GM10266 (cell line): Measurements from ENCODE around the gene TBC1D5.

Experiments
- DNase-seq: peaks from one replicate; pipeline ENCODE4 v3.0.0; 2012; ENCODE audit errors: extremely low spot score
- CTCF ChIP-seq: IDR thresholded peaks from 2 replicates; pipeline ENCODE4 v1.5.1; 2012; ENCODE audit warnings: mild to moderate bottlenecking, low read depth; ENCODE audit not compliant: control insufficient read depth, insufficient read depth; ENCODE audit errors: missing control alignments

Gene TBC1D5

DNA sequence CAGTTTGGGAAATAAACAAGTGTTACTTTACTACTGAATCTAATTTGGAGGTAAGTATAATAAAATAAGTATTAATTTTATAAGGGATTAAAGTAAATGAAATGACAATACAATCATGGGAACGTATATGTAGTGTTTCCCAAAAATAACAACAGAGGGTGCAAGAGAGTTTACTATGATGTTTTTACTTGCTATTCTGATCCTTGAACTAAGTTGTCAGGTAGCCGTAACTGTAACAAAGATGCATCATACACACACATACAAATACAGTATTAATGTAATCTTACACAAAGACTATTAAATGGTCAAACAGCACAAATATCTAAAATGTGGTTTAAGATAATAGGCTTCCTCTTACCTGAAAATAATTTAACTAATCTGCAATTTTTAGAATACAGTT lies 311.4 kb downstream of the TBC1D5 start:
- DNase-seq: peak; percentile 13
- peak; percentile 36 for TF ChIP-seq CTCF

GRCh38 chr3:17430582-17430981 lies 311.8 kb downstream of the TBC1D5 start:
- DNase-seq: no peak
- peak; percentile 1 for TF ChIP-seq CTCF

- no peak for TF ChIP-seq CTCF
- no peak for DNase-seq
Observed at GRCh38 chr3:17423786-17424536, 318.5 kb downstream of the TBC1D5 start.

DNA sequence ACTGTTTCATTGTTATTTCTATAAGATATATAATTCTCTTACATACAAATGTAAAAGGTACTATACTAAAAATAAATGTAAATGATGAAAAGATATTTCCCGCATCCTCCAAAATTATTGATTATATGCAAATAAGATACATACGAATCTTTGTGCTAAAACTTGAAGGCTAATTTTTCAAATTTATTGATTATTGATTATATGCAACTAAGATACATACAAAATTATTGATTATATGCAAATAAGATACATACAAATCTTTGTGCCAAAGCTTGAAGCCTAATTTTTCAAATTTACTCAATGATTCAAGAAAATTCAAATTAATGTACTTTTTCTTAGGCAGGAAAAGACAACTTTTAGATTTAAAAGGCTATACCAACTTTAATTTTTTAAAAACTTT lies 319.8 kb downstream of the TBC1D5 start:
- TF ChIP-seq CTCF: no peak
- no peak for DNase-seq

- TF ChIP-seq CTCF: no peak
- no peak for DNase-seq
Observed at GRCh38 chr3:17420668-17421067, 321.8 kb downstream of the TBC1D5 start.

DNA sequence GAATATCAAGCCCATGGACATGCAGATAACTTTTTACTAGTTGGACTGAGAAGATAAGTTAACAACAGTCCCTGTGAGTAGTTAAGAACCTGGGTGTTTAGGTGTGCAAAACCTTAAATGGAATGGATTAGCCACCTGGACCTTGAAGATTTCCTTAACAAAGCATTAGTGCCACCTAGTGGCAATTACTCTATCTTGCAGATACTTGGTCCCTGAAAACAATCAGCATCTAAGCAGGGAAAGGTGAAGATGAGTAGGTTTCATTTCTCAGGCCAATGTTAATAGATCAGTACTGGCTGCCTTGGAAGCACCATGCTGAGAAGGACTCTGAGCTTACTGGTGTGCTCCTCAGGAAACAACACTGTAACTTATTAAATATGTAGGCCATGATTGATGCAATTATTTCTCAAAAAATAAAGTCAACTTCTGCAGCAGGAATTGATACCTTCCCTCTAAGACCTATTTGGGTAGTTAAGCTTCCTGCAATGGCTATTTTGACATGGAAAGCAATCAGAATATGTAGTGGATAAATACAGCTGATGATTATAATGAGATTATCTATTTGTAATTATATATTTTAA lies 329.4 kb downstream of the TBC1D5 start:
- TF ChIP-seq CTCF: peak; percentile 81
- peak; percentile 27 for DNase-seq

GRCh38 chr3:17411157-17411877 lies 331.1 kb downstream of the TBC1D5 start:
- no peak for TF ChIP-seq CTCF
- DNase-seq: no peak
